NCI-H1105 treated with DMSO at 0.1 percent for 48 hours (cell line): ENCODE measurements around the gene GLE1.
A peak's percentile ranks its signal among the peaks of the same experiment; 100 is the strongest.

Source experiments
- DNase-seq: peaks from one replicate; lab custom pipeline; 2025; lab: John Stamatoyannopoulos, UW

The GLE1 gene, protein sequence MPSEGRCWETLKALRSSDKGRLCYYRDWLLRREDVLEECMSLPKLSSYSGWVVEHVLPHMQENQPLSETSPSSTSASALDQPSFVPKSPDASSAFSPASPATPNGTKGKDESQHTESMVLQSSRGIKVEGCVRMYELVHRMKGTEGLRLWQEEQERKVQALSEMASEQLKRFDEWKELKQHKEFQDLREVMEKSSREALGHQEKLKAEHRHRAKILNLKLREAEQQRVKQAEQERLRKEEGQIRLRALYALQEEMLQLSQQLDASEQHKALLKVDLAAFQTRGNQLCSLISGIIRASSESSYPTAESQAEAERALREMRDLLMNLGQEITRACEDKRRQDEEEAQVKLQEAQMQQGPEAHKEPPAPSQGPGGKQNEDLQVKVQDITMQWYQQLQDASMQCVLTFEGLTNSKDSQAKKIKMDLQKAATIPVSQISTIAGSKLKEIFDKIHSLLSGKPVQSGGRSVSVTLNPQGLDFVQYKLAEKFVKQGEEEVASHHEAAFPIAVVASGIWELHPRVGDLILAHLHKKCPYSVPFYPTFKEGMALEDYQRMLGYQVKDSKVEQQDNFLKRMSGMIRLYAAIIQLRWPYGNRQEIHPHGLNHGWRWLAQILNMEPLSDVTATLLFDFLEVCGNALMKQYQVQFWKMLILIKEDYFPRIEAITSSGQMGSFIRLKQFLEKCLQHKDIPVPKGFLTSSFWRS

DNA sequence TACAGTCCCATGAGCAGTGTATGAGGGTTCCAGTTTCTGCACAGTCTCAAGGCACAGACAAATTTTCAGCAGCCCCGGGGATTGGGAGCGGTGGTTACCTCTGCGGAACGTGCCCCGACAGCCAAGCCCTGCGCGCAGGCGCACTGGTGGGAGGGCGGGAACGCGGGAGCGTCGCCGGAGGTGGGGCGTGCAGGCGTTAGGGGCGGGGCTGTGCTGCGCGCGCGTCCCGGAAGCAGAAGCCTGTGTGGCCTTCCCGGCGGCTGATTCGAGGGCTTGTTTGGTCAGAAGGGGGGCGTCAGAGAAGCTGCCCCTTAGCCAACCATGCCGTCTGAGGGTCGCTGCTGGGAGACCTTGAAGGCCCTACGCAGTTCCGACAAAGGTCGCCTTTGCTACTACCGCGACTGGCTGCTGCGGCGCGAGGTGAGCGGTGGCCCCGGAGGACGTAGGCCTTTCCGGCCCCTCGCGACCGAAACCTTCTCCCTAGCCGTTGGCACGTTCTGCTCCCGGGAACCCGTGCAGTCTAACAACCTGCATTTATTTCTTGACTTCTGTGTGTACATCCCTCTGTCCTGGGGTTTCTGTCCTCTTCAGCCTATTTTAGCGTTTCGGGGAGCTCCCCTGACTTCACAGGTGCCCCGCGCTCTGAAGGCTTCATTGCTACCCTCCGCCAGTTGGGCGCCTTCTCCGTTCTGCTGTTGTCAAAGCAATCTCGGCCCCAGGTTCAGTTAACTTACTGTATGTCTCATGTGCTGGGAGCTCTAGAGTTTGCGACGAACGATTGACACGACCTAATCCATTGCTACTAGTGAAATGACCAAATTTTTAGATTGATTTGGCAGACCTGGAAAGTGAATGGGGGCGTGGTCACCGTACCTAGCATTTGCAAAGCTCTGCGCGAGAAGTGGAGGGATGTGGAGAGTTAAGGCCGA is at the start of gene GLE1:
GLE1 (plus strand) TSS at position 235 of the 929 bp plus-strand sequence; CDS start at position 322, 87 bp downstream.
- peak; percentile 89 for DNase-seq

DNA sequence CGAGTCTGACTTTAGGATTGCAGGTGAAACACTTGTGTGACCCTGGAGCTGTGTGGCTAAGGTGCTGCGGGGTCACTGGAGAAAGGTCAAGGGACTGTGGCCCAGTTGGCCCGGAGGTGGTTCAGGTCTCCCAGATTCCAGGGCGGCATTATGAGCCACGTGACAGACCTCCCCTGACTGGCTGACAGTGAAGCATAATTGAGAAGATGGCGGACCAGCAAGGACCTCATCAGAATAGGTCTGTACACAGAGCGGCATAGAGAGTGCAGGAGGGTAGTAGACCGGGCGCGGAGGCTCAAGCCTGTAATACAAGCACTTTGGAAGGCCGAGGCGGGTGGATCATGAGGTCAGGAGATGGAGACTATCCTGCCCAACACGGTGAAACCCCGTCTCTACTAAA is 49.5 kb upstream of the GLE1 start:
- no peak for DNase-seq

DNA sequence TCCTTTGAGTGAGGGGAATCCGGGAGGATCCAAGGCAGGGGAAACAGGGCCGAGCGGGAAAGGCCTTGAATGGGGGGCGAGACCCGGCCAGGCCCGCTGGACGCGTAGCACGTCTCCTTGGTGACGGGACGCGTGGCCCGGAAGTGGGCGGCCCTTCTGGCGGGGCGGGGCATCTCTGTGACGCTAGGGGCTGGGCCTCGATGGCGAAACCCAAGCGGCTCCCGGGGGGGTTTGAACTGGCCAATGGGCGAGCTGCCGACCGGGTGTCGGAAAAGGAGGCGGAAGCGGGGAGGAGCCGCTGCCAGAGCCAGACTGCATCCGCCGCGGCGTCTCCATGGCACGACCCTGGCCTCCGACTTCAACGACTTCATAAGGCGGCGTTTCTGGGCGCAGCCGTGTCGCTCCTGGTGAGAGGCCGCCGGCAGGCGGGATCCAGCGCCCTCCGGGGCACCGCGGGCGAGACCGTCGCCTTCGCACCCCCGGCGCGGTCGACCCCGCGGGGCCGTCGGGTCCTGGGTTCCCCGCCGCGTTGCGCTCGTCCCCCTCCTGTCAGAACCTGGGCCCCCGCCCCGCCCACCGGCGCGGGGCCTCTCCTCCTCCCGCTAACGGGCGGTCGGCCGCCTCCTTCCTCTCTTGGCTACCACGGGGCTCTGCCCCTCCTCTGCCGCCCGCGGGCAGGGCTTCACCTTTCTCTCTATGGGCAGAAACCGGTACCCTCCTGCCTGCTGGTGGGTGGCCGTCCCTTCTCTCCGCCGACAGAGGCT is 48.5 kb upstream of the GLE1 start, which contains the start of gene ODF2:
ODF2 (plus strand) TSS at position 158 of the 764 bp plus-strand sequence; CDS start at position 244, 86 bp downstream.
- peak; percentile 94 for DNase-seq

DNA sequence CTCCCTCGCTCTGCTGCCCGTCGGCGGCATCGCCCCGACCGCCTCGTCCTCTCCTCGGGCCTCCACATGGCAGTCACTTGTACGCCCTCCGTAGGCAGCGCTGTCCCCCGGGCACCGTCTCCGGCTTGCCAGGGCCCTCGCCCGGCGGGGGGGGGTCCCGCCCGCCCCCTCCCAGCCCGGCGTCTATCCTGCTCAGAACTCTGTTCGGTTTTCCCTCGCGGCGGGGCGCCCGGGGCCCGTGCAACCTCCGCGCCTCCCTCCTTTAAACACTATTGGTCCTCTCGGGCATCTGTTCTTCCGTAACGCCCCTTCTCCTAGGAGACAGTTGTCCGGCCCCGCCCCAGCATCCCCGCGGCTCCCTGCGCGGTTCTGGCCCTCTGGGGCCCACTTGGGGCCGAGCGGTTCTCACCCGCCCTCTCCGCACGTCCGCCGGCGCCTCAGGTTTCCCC is 47.9 kb upstream of the GLE1 start:
- peak; percentile 51 for DNase-seq

DNA sequence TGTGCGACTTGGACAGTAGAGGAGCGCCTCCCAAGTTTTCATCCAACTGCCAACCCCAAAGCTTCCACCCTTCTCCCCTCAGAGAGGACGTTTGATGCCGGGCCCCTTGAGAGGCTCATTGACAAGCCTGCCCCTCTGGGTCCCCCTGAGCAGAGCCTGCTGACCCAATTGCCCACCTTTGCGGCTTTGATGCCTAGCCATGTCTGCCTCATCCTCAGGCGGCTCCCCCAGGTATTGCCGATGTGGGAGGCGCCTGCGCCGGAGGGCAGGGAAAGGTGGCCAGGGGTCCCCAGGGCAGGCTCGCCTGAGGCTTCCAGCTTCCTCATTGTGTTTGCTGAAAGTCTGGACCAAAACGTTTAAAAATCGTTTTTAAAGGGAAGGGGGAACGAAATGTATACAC is 47.3 kb upstream of the GLE1 start:
- no peak for DNase-seq

DNA sequence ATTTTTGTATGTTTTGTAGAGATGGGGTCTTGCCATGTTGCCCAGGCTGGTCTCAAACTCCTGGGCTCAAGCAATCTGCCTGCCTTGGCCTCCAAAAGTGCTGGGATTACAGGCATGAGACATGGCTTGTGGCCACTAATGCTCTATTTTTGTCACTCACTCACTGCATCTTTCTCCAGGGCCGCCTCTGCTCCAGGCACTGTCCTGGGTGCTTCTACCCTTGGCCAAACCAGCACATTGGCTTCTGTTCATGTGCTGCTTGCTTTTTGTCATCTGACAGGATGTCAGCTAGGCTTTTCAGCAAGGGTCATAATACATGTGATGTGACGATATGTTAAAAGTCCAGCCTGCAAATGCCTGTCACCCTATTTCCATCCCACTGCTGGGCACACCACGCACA is 45.5 kb upstream of the GLE1 start:
- no peak for DNase-seq

DNA sequence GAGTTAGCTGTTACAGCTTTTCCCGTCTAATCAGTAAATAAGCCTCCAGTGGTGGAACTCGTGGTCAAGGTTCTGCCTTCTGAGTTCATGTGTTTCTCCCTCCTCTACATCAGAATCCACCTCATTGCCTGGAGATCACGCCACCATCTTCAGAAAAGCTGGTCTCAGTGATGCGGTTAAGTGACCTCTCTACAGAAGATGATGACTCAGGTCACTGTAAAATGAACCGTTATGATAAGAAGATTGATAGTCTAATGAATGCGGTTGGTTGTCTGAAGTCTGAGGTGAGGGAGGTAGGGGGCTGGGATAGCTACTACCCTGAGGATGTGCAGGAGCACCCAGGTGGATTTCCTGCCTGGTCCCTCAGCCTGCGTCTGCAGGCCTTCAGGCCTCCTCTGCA is 35.4 kb upstream of the GLE1 start:
- no peak for DNase-seq

DNA sequence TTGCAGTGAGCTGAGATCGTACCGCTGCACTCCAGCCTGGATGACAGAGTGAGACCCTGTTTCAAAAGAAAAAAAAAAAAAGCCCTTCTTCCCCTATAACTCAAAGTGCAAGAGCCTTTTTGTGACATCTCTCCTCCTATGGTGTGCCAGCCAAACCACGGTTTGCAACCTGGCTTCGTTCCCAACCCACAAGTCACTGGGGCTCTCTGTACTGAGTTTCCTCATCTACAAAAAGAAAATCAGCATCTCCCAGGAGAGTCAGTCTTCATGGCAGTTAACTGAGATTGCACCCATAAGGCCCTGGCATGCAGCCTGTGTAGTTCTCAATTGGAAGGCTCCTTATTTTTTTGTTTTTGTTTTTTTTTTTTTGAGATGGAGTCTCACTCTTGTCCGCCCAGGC is 34.0 kb upstream of the GLE1 start:
- no peak for DNase-seq

DNA sequence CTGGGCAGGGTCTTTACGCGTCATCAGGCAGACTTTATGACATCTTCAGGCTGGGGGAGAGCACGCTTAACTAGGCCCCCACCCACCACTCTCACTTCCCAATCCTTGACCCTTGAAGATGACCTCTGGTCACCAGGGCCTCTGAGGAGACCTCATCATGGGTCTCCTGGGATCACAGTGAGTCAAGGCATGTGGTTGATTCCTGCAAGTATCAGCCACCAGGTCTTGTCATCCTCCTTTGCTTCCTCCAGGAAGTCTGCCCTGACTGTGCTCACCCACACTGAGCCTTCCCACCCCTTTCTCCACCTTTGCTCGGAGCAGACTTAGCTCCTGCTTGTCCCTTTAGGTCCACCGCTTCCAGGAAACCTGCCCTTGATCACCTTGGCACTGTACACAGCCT is 31.4 kb upstream of the GLE1 start:
- no peak for DNase-seq

DNA sequence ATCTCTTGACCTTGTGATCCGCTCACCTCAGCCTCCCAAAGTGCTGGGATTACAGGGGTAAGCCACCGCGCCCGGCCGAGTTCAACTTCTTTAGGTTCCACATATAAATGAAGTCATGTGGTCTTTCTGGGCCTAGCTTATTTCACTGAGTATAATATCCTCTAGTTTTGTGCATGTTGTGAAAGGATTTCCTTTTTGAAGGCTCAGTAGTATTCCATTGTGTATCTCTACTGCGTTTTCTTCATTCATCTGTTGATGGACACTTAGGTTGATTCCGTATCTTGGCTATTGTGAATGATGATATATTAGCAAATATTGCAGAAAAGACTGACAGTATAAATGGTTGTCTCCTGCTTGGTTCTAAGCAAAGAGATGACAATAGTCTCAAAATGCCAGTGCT is 28.7 kb upstream of the GLE1 start:
- no peak for DNase-seq

DNA sequence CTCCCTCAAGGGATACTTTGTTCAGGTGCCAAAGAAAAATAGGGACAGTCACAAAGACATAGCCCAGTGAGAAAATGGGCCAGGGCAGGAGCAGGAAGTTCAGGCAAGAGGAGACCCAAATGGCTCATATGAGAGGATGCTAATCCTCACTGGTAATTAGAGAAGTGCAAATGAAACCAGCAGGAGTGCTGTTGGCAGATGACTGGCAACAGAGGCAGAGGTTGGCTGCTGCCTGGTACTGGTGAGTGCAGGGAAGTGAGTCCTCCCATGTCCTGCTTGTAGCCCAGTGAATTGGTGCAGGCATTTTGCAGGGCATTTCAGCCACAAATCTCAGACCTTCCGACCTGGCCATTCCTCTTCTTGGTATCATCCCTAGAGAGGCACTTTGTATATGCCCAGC is 25.3 kb upstream of the GLE1 start:
- no peak for DNase-seq

DNA sequence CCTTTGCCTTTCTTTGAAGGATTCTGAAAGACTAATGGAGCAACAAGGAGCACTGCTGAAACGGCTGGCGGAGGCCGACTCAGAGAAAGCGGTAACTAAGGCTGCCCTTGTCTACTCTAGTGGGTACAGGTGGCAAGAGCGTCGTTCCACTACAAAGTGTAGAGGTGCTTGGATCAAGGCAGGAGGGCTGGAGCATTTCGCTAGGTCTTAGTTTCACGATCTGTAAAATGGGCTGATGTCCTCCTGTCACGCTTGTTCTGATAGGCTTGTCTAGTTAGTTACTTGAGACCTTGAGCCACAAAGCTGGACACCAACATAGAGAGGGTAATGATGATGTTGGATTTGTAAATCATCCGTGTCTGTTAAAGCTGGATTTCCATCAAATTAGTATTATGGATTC is 23.0 kb upstream of the GLE1 start:
- DNase-seq: no peak

DNA sequence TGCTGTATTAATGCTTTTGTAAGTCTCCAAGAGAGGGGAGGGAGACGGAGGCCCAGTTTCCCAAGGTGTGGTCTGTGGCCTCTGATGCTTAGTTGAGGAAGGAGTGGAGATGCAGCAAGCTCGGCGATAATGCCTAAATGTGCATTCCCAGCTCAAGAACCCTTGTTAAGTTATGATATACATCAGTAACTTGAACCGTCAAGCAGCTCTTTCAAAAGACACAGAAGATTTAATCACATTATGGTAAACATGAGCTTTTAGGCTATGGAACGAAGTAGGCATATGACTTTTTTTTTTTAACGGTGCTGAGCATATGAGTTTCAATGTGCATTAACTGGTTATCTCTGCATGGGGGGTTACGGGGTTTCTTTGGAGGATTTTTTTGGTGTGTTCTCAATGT is 22.3 kb upstream of the GLE1 start:
- DNase-seq: no peak

DNA sequence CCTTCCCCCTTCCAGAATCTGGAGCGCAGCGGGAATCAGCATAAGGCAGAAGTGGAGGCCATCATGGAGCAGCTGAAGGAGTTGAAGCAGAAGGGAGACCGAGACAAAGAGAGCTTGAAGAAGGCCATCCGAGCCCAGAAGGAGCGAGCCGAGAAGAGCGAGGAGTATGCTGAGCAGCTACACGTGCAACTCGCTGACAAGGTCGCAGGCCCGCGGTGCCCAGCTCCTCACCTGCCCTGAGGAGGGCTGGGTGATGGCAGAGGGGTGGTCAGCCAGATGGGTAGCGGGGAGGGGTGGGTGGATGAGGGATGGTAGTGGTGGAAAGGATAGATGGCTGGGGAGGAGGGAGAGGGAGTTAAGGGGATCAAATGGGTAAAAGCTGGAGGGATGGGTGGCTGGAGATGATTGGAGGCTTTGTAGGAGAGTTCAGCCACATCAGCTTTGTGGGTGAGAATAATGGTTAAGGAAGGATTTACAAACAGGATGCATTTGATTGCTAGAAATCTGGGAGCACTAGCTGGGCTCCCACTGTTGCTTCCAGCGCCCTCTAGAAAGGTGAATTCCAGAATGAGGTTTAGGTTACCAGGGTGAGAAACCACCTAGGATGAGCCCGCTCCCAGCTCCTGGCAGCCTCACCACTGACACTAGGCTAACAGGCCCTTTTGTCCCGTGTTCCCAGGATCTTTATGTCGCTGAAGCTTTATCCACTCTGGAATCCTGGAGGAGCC is 19.7 kb upstream of the GLE1 start:
- DNase-seq: no peak

DNA sequence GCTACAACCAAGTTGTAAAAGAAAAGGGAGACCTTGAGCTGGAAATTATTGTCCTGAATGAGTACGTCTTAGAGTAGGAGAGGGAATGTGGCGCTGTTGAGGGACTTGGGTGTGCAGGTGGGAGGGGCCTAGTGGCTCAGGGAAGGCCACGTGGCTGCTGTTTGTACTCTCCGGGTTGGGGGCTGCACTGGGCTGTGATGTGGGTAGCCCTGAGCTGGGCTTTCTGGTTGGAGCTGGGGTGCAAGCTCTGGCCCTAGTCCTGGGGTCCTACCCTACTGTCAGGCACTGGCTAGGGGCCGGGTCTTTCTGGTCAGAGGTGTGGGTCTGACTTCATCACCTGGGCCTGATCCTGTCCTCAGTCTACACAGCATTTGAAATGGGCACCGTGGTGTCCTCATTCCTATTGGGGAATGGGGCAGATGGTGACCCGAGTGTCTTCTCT is 19.1 kb upstream of the GLE1 start:
- no peak for DNase-seq

DNA sequence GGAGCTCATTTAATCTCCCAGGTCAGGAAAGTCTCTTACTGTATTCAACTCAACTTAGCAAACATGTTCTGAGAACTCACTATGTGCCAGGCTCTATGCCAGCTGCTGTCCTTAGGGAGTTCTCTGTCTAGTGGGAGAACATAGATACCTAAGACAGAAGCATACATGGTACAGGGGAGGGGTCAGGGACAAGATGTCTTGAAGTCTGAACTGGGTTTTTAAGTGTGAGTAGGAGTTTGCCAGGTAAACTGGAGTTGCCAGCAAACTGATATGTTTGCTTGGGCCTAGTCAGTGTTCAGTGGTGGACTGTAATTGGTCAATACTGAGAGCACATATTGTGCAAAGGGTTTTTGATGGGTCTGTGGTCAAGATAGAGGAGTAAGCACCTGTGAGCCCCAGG is 18.3 kb upstream of the GLE1 start:
- DNase-seq: no peak

DNA sequence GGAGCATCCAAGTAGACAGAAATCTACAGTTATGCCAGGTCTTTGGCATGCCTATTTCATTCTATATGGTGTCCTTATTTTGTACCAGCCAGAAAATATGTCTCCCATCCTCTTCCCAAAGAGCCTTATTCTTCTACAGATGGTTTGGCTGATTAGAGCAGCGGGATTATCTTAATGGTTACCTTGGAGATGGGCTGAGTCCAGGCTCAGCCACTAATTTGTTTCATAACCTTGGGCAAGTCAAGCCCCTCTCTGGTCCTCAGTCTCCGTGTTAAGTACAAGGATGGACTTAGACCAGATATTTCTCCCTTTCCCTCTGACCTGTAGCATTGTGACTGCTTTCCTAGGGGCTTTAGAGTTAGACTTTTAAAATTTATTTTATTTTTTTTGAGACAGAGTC is 11.1 kb upstream of the GLE1 start:
- DNase-seq: no peak

DNA sequence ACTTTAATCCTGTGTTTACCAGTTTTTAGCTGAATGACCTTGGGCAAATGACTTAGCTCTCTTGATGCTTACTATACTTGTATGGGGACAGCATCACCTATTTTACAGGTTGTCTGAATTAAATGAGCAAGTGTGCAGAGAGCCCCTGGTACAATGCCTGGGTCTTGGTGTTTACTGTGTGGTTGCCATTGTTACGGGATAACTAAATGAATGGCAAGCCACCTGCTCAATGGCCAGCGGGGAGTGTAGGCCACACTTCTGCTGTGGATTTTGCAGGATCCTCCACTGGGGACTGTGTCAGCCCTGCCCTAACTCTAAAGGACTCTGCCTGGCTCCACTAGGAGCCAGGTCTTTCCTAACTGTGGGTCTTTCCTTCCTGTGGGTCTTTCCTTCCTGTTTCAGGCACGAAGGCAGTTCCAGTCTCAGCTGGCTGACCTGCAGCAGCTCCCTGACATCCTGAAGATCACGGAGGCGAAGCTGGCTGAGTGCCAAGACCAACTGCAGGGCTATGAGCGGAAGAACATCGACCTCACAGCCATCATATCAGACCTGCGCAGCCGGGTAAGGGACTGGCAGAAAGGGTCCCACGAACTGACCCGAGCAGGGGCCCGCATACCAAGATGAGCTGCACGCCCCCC is 10.3 kb upstream of the GLE1 start:
- DNase-seq: peak; percentile 2

DNA sequence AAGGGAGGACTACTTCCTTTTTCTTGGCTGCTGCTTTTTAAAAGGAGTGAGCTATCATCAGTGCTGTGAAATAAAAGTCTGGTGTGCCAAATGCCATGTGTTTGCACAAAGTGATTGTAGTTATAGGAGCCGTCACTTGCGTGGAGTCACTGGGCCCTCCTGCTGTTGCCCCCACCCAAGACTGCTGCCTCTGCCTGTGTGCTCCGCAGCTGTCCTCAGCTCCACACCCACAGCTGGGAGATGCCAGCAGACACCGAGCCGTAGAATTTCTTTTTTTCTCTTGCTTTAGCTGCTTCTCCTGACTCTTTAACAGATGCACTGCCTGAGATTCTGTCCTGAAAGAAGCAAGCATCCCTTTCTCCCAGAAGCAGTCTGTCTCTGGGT is 9.8 kb upstream of the GLE1 start:
- DNase-seq: no peak

DNA sequence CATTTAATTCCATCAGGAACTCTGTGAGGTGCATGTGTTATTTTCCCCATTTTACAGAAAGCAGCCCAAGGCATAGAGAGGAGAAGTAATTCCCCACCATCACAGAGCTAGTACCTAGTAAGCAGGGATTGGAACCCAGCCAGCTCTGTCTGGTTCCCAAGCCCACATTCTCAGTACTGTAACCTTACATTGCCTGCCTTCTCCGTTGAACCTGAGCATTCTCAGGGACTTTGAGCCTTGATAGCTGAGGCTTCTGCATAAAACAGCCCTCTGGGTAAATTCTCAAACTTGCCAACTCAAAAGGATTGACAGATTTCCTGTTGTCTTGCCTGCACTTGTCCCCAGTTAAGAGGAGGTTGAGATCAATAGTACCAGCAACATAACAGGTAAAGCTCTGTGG is 9.2 kb upstream of the GLE1 start:
- no peak for DNase-seq
